Activated T-cell treated with anti-CD3 and anti-CD28 coated beads, Interleukin-2, amount 50 U/mL, for 1 hour (primary cell): ENCODE results near the gene LAMB3.

Experiments used
- DNase-seq: peaks from one replicate; pipeline ENCODE4 v3.0.0-alpha.2; 2020

LAMB3 gene

GRCh38 chr1:209630383-209631225 is 21.6 kb downstream of the LAMB3 start:
- no peak for DNase-seq

- DNase-seq, result no peak
Observed at GRCh38 chr1:209629621-209630382, 22.4 kb downstream of the LAMB3 start.

- DNase-seq, result no peak
Observed at GRCh38 chr1:209628618-209629299, 23.5 kb downstream of the LAMB3 start.

GRCh38 chr1:209627732-209628196 is 24.5 kb downstream of the LAMB3 start:
- peak; percentile 80 for DNase-seq

- no peak for DNase-seq
Observed at GRCh38 chr1:209627027-209627731, 25.0 kb downstream of the LAMB3 start.

GRCh38 chr1:209626346-209627026 is 25.7 kb downstream of the LAMB3 start:
- no peak for DNase-seq

- no peak for DNase-seq
Observed at GRCh38 chr1:209625791-209626285, 26.4 kb downstream of the LAMB3 start.

GRCh38 chr1:209624558-209625549 is 27.4 kb downstream of the LAMB3 start:
- DNase-seq, result no peak

GRCh38 chr1:209622841-209623829 is 29.1 kb downstream of the LAMB3 start:
- DNase-seq, result no peak

- no peak for DNase-seq
Observed at GRCh38 chr1:209621741-209622655, 30.2 kb downstream of the LAMB3 start.

- DNase-seq, result no peak
Observed at GRCh38 chr1:209621286-209621685, 30.9 kb downstream of the LAMB3 start.

GRCh38 chr1:209620487-209620884 is 31.7 kb downstream of the LAMB3 start:
- no peak for DNase-seq

GRCh38 chr1:209619696-209620486 is 32.3 kb downstream of the LAMB3 start:
- no peak for DNase-seq

GRCh38 chr1:209618756-209619420 is 33.3 kb downstream of the LAMB3 start:
- DNase-seq, result no peak

- DNase-seq, result no peak
Observed at GRCh38 chr1:209618291-209618690, 33.9 kb downstream of the LAMB3 start.

- no peak for DNase-seq
Observed at GRCh38 chr1:209617755-209618154, 34.5 kb downstream of the LAMB3 start.
